PFSK-1 (cell line): ENCODE measurements around the gene SLC39A11.

Experiments used
- FOXP2 ChIP-seq: optimal IDR thresholded peaks from 2 replicates; pipeline ENCODE3; 2011; ENCODE audit warnings: borderline replicate concordance, control low read depth, inconsistent platforms; ENCODE audit not compliant: insufficient read depth; ENCODE audit errors: extremely low read length, extremely low read depth
- POLR2AphosphoS5 ChIP-seq: IDR thresholded peaks from 2 replicates; pipeline ENCODE4 v1.6.1; 2012; ENCODE audit warnings: low read depth, mild to moderate bottlenecking, control low read depth, low read length, moderate library complexity
- REST ChIP-seq, 2 experiments: IDR thresholded peaks; 2 replicates each; pipeline versions ENCODE4 v1.6.1 to v1.8.0; 2011 to 2012; ENCODE audit warnings: low read depth in 2 of 2, low read length in 2 of 2, control low read depth in 1 of 2, inconsistent platforms in 1 of 2, mild to moderate bottlenecking in 1 of 2, moderate library complexity in 1 of 2; ENCODE audit not compliant: insufficient read depth in 1 of 2
- SIN3A ChIP-seq: IDR thresholded peaks from 2 replicates; pipeline ENCODE4 v1.6.1; 2012; ENCODE audit warnings: mild to moderate bottlenecking, low read length, moderate library complexity, borderline replicate concordance; ENCODE audit not compliant: insufficient read depth
- TAF1 ChIP-seq: IDR thresholded peaks from 2 replicates; pipeline ENCODE4 v1.6.1; 2012; ENCODE audit warnings: low read length, control low read depth, borderline replicate concordance; ENCODE audit not compliant: insufficient read depth

The SLC39A11 gene

GRCh38 chr17:72916991-72917390, 175.5 kb downstream of the SLC39A11 start:
- no peak for TF ChIP-seq TAF1
- TF ChIP-seq REST (IDR thresholded peaks at IDR 0.05; ENCODE audit: insufficient read depth in 1 of 2, low read depth in 2 of 2, low read length in 2 of 2) = no peak
- TF ChIP-seq FOXP2 = no peak
- no peak for TF ChIP-seq SIN3A
- TF ChIP-seq POLR2AphosphoS5 = no peak

- no peak for TF ChIP-seq POLR2AphosphoS5
These were observed 176.8 kb downstream of the SLC39A11 start for GRCh38 chr17:72915625-72916081.

GRCh38 chr17:72913142-72913682, 179.3 kb downstream of the SLC39A11 start:
- TF ChIP-seq REST (IDR thresholded peaks at IDR 0.05; ENCODE audit: insufficient read depth in 1 of 2, low read depth in 2 of 2, low read length in 2 of 2) (no peak), FOXP2 (no peak), TAF1 (no peak), SIN3A (no peak), POLR2AphosphoS5 (no peak)

GRCh38 chr17:72906306-72906705, 186.2 kb downstream of the SLC39A11 start:
- no peak for TF ChIP-seq SIN3A
- no peak for TF ChIP-seq POLR2AphosphoS5
- TF ChIP-seq TAF1 = no peak
- no peak for TF ChIP-seq FOXP2
- TF ChIP-seq REST (IDR thresholded peaks at IDR 0.05; ENCODE audit: insufficient read depth in 1 of 2, low read depth in 2 of 2, low read length in 2 of 2) = no peak

GRCh38 chr17:72903522-72903921, 189.0 kb downstream of the SLC39A11 start:
- TF ChIP-seq TAF1 (no peak), FOXP2 (no peak), POLR2AphosphoS5 (no peak), SIN3A (no peak), REST (IDR thresholded peaks at IDR 0.05; ENCODE audit: insufficient read depth in 1 of 2, low read depth in 2 of 2, low read length in 2 of 2) (no peak)

- TF ChIP-seq REST (IDR thresholded peaks at IDR 0.05; ENCODE audit: insufficient read depth in 1 of 2, low read depth in 2 of 2, low read length in 2 of 2) = no peak
- no peak for TF ChIP-seq FOXP2
- no peak for TF ChIP-seq SIN3A
- TF ChIP-seq TAF1 = no peak
- no peak for TF ChIP-seq POLR2AphosphoS5
These were observed 190.8 kb downstream of the SLC39A11 start for GRCh38 chr17:72901657-72902056.
